Stimulated activated CD8-positive, alpha-beta memory T cell treated with anti-CD3 and anti-CD28 coated beads, Interleukin-4, amount 100 ng/mL, for 1 hour (primary cell): ENCODE results near the gene TMED3.
"Not testable (repeated sequence)": the region's sequence is repeated elsewhere in the genome, so short reads cannot be mapped to it uniquely, and the experiment has no call there.

Experiments
- DNase-seq, 2 donors: peaks; one replicate each; pipeline ENCODE4 v3.0.0-alpha.2; 2020; ENCODE audit warnings: low read depth in 2 of 2, low spot score in 1 of 2

The TMED3 gene

GRCh38 chr15:79316864-79317263 is 6.0 kb downstream of the TMED3 start:
- no peak for DNase-seq

- not testable (repeated sequence) for DNase-seq
These were observed 9.1 kb downstream of the TMED3 start for GRCh38 chr15:79319973-79320372.

DNA sequence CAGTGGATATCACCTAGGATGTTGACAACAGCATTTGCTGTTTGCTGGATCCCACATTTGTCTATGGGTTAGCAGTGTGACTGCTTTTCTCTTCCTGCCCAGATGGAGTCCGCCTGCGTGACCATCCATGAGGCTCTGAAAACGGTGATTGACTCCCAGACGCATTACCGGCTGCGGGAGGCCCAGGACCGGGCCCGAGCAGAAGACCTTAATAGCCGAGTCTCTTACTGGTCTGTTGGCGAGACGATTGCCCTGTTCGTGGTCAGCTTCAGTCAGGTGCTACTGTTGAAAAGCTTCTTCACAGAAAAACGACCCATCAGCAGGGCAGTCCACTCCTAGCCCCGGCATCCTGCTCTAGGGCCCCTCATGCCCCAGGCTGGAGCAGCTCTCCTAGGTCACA is 11.0 kb downstream of the TMED3 start:
- DNase-seq, result no peak

DNA sequence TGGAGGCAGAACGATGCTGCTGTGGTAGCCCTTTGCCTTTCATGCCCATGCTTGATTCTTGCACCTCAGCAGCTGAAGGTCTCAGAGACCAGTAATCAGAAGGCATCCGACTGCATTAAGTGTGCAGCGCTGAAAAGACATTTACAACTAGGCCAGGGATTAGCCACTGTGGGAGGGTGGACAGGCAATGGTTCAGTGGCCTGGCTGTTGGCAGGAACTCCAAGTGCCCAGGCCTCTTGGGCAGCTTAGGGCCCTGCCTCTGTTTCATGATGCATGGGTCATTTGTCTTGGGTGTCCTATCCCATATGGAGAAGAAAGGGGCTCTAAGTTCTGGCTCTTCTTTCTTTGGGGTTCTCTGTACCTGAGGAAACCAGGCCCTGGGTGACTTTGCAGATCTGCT is 11.4 kb downstream of the TMED3 start:
- no peak for DNase-seq

DNA sequence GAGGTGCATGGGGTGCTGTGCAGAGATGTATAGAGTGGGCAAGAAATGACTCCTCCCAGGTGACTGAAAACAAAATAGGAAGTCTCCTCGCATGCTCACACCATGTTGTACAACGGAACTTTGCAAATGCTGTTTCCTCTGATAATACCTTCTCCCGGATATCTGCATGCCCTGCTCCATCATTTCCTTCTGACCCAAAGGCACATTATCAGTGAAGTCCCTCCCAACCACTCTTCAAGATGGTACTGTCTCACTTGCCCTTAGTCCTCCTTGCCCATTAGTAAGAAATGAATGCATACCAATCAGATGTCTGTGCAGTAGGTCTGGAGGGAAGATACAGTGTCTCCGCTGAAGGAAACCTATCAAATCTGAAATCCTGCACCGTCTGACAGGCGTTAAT is 12.0 kb downstream of the TMED3 start:
- DNase-seq, result no peak

- DNase-seq, result no peak
These were observed 18.3 kb downstream of the TMED3 start for GRCh38 chr15:79329171-79329611.

GRCh38 chr15:79332824-79333510 is 22.1 kb downstream of the TMED3 start:
- no peak for DNase-seq

DNA sequence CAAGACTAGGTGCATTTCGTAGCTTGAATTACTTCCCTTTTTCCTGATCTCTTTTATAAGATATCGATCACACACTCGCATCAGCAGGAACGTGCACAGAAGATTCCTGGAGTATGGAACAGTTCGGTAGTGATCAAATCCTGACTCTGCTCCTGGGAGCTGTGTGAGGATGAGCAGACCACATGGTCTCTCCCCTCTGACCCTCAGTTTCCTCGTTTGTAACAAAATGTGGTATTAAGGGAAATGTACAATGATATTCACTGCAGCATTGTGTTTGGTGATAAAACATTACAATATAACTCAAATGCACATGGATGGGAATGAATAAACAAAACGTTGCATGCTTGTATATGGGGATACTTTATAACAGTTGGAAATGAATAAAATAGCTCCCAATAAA is 26.7 kb downstream of the TMED3 start:
- no peak for DNase-seq

- DNase-seq, result no peak
These were observed 28.8 kb downstream of the TMED3 start for GRCh38 chr15:79339588-79340314.

DNA sequence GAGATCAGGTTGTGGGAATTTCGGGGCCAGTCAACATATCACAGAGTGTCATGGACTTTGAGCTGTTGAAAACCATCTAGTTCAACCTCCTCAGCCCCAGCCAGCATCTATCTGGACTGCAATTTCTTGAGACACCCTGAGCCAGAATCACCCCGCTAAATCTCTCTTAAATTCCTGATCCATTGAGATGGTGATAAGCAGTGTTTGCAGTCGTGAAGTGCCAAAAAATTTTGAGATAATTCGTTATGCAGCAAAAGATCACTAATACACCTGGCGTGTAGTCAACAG is 29.3 kb downstream of the TMED3 start:
- DNase-seq, result no peak

DNA sequence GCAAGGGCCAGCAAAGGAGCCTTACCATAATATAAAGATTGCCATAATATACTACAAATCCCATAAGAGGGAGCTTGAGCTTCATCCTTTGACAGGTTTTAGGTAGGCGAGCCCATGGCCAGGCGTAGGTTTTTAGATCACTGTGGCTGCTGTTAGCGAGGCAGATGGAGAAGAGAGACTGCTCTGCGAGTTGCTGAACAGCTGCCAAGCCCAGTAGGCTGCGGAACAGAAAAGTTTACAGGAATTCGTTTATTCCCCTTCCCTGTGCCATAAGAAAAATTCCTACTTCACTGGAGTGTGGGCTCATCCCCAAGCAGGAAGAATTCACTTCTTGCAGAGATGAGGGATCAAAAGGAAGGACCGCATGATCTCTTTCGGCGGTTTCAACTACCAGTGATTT is 30.5 kb downstream of the TMED3 start:
- DNase-seq, result no peak

GRCh38 chr15:79349525-79349924 is 38.6 kb downstream of the TMED3 start:
- DNase-seq, result no peak

DNA sequence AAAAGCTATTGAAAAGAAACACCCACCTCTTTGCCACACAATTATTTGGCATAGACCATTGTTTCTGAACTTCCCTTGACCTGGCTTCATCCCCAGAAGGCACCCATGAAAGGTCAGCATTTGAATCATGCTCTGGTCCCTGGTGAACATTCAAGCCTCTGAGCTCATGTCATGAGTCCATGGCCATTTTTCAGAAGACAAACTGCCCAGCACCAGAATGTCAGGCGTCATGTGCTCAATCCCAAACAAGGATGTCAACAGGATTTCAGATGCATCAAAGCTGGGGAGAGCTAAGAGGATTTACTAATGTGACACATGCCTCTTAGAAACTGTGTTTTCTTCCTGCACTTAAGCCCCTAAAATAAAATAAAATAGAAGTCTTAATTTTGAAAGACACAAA is 41.3 kb downstream of the TMED3 start:
- no peak for DNase-seq

- no peak for DNase-seq
These were observed 46.7 kb downstream of the TMED3 start for GRCh38 chr15:79357566-79357965.

DNA sequence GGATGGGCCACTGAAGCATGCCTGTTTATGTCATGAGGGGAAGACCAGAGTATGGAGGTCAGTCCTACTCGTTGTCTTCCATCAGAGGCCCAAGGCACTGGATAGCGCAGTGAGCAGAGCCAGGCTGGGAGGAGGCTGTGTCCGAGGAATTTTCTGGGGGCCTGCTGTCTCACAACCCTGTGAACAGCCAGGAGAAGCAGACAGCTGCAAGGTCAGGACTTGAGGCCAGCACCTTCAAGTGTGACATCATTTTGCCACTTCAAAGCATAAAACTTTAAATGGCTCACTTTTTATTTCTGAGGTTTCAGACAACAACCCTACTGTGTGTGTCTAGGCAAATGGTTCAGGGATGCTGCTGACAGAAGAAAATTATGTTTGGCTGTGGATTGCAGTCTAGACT is 47.2 kb downstream of the TMED3 start:
- no peak for DNase-seq

GRCh38 chr15:79364571-79365240 is 53.8 kb downstream of the TMED3 start:
- DNase-seq, result no peak

GRCh38 chr15:79365765-79366164 is 54.9 kb downstream of the TMED3 start:
- no peak for DNase-seq

DNA sequence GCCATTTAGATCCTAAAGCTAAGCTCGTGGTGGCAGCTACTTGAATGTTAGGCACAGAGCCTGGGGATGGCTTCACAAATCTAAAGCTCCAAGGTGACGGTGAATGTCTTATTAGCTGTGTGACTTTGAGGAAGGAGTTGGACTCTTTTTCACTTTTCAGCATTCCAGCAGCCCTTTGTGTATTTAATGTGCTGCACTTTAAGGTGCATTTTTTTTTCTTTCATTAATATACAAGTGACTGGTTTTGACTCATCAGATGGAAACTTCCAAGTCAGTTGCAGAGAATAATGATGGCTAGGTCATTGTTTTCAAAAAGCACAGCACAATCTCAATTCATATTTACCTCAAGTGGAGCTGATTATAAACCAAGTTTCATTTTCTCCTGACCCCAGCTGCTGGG is 55.8 kb downstream of the TMED3 start:
- DNase-seq, result no peak

DNA sequence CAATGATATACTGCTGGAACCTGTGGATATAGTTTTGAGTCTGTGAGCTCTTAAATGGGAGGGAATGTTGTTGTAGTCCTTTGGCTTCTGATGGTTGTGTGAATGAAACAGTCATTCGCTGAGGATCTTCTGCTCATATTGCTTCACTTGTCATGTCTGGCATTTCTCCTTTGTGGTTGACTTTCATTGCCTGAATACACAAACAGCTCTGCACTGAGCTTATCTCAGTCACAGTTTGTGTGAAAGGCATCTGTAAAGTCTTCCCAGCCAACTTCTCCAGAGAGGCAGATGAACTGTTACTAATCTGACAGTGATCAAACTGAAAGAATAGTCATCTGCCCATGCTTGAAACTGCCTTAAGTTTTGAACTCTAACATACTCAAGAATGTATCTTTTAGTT is 59.8 kb downstream of the TMED3 start:
- no peak for DNase-seq

DNA sequence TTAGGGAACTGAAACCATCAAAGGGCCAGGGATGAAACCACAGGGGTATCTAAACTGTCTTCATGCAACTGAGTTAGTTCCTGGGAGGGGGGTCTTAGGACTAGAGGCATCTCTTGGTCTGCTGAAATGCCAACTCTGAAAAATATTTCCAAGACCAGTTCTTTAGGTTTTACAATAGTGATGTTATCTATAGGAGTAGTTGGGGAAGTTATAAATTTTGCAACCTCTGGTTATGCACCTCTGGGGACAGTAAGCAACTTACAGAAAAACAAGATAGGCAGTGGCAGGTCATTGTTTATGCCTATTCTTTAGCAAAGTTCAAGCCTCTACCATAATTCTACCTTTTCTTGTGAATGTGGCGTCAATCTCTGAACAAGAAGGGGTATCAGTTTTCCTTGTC is 60.7 kb downstream of the TMED3 start:
- no peak for DNase-seq

DNA sequence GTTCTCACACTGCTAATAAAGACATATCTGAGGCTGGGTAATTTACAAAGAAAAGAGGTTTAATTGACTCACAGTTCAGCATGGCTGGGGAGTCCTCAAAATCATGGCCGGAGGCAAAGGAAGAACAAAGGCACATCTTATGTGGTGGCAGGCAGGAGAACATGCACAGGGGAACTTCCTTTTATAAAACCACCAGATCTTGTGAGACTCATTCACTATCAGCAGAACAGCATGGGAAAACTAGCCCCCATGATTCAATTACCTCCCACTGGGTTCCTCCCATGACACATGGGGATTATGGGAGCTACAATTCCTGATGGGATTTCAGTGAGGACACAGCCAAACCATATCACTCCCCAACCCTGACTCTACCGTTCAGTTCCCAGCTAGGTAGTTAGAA is 61.5 kb downstream of the TMED3 start:
- DNase-seq, result no peak
